ENCODE results near the gene IGF2R.
A peak's percentile ranks its signal among the peaks of the same experiment; 100 is the strongest.

The IGF2R gene

GRCh38 chr6:159977904-159978268 lies 9.0 kb downstream of the IGF2R start:
- DNase-seq = no peak

GRCh38 chr6:159978291-159979135 lies 9.6 kb downstream of the IGF2R start:
- no peak for DNase-seq

GRCh38 chr6:159979136-159979874 lies 10.4 kb downstream of the IGF2R start:
- DNase-seq = peak; percentile 77

GRCh38 chr6:159980474-159980873 lies 11.6 kb downstream of the IGF2R start:
- DNase-seq = no peak

GRCh38 chr6:159981071-159981402 lies 12.2 kb downstream of the IGF2R start:
- DNase-seq = no peak

GRCh38 chr6:159981403-159982245 lies 12.7 kb downstream of the IGF2R start:
- no peak for DNase-seq

GRCh38 chr6:159982731-159983506 lies 14.0 kb downstream of the IGF2R start:
- DNase-seq = no peak

GRCh38 chr6:159983641-159984080 lies 14.8 kb downstream of the IGF2R start:
- no peak for DNase-seq

GRCh38 chr6:159984268-159984786 lies 15.4 kb downstream of the IGF2R start:
- DNase-seq = no peak

- DNase-seq = no peak
Measured at GRCh38 chr6:159985296-159985945, 16.5 kb downstream of the IGF2R start.

- DNase-seq = no peak
Measured at GRCh38 chr6:159988983-159989454, 20.1 kb downstream of the IGF2R start.

- no peak for DNase-seq
Measured at GRCh38 chr6:159989492-159990480, 20.9 kb downstream of the IGF2R start.

GRCh38 chr6:159992366-159992765 lies 23.5 kb downstream of the IGF2R start:
- no peak for DNase-seq

- no peak for DNase-seq
Measured at GRCh38 chr6:159995405-159995804, 26.5 kb downstream of the IGF2R start.

GRCh38 chr6:159996087-159996622 lies 27.3 kb downstream of the IGF2R start:
- DNase-seq = no peak

GRCh38 chr6:159996626-159997497 lies 28.0 kb downstream of the IGF2R start:
- no peak for DNase-seq

GRCh38 chr6:159997498-159998101 lies 28.7 kb downstream of the IGF2R start:
- no peak for DNase-seq

- no peak for DNase-seq
Measured at GRCh38 chr6:159998538-159998937, 29.7 kb downstream of the IGF2R start.

All from activated CD8-positive, alpha-beta memory T cell treated with anti-CD3 and anti-CD28 coated beads, Interleukin-2, amount 50 U/mL, for 48 hours (primary cell).